Activated T-cell treated with anti-CD3 and anti-CD28 coated beads, Interleukin-2, amount 50 U/mL, for 4 hours (primary cell): ENCODE data around the gene ADAMTS17. TPM values are rescaled to one million over a fixed set of nuclear protein-coding genes. Genes with fewer than 3 reads are reported as not detected.

Source experiments
- ATAC-seq, 2 donors: fragments of 200-7000 bp; cut with Tn5 transposase; one replicate each; pipeline ENCODE4 v1.10.0; 2021
- DNase-seq: peaks from one replicate; pipeline ENCODE4 v3.0.0-alpha.2; 2020
- H3K27me3 Mint-ChIP-seq: one replicate; pipeline ENCODE4 v1.8.0; 2021; ENCODE audit warnings: low read depth, mixed read lengths
- H3K36me3 Mint-ChIP-seq: one replicate; pipeline ENCODE4 v1.8.0; 2022; ENCODE audit warnings: mixed read lengths; ENCODE audit not compliant: insufficient read depth
- H3K4me1 Mint-ChIP-seq: one replicate; pipeline ENCODE4 v1.8.0; 2021; ENCODE audit warnings: low read depth, mixed read lengths
- H3K4me3 Mint-ChIP-seq: one replicate; pipeline ENCODE4 v1.8.0; 2021; ENCODE audit warnings: mild to moderate bottlenecking, moderate library complexity, mixed read lengths
- H3K9me3 Mint-ChIP-seq: one replicate; pipeline ENCODE4 v1.8.0; 2021; ENCODE audit warnings: mixed read lengths
- total RNA-seq, 3 donors: library from RNA; stranded (reverse); gene quantifications; one replicate each; pipeline ENCODE4 v1.2.1, GENCODE V29; 2021

The ADAMTS17 gene, protein sequence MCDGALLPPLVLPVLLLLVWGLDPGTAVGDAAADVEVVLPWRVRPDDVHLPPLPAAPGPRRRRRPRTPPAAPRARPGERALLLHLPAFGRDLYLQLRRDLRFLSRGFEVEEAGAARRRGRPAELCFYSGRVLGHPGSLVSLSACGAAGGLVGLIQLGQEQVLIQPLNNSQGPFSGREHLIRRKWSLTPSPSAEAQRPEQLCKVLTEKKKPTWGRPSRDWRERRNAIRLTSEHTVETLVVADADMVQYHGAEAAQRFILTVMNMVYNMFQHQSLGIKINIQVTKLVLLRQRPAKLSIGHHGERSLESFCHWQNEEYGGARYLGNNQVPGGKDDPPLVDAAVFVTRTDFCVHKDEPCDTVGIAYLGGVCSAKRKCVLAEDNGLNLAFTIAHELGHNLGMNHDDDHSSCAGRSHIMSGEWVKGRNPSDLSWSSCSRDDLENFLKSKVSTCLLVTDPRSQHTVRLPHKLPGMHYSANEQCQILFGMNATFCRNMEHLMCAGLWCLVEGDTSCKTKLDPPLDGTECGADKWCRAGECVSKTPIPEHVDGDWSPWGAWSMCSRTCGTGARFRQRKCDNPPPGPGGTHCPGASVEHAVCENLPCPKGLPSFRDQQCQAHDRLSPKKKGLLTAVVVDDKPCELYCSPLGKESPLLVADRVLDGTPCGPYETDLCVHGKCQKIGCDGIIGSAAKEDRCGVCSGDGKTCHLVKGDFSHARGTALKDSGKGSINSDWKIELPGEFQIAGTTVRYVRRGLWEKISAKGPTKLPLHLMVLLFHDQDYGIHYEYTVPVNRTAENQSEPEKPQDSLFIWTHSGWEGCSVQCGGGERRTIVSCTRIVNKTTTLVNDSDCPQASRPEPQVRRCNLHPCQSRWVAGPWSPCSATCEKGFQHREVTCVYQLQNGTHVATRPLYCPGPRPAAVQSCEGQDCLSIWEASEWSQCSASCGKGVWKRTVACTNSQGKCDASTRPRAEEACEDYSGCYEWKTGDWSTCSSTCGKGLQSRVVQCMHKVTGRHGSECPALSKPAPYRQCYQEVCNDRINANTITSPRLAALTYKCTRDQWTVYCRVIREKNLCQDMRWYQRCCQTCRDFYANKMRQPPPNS
- total RNA-seq = 1 to 10 TPM; 2.6 to 3.9 (median 3.2) TPM

DNA sequence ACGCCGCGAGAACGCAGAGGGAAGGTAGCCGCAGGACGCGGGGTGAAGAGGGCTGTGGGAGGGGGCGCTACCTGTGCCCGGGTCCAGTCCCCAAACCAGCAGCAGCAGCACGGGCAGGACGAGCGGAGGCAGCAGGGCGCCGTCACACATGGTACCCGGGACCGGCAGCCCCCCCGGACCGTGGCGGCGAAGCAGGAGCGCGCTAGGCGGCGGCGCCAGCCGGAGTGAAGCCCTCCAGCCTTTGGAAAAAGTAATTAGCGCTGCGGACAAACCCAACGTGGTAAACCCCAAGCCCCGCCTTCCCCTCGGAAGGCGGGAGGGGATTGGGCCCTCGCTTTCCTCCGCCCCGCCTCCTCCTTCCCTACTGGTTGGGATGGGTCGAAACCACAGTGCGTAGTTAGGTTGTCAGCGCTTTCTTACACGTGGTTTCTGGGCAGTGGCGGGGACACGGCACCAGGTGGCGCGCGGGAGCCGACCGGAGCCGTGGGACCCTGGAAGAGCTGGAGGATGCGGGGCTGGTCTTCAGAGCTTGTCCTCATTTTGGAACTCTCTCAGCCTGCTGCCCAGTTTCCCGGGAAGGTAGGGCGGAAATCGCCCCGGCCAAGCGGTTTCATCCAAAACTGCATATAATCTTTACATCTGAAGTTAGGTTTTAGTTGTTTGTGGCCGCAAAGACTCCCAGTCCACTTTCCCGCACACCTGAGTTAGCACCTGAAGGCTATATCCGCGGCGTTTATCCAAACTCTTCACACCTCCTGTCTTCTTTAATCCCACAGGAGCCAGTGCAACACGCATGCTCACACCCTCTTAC, at the start of gene ADAMTS17:
Gene ADAMTS17 (minus strand): TSS at position 226 of the 811 bp plus-strand sequence. CDS start 76 bp downstream, at position 150.
- ATAC-seq (peak; percentile 96 to 98), DNase-seq (peak; percentile 94)
- Mint-ChIP-seq H3K4me1 (peaks cover 16% of the 10 kb centered on the region), H3K4me3 (peak within 1 kb of the TSS; percentile 69), H3K9me3 (no peaks in the 10 kb centered on the region), H3K27me3 (no peaks in the 10 kb centered on the region), H3K36me3 (no peaks in the 10 kb centered on the region)

DNA sequence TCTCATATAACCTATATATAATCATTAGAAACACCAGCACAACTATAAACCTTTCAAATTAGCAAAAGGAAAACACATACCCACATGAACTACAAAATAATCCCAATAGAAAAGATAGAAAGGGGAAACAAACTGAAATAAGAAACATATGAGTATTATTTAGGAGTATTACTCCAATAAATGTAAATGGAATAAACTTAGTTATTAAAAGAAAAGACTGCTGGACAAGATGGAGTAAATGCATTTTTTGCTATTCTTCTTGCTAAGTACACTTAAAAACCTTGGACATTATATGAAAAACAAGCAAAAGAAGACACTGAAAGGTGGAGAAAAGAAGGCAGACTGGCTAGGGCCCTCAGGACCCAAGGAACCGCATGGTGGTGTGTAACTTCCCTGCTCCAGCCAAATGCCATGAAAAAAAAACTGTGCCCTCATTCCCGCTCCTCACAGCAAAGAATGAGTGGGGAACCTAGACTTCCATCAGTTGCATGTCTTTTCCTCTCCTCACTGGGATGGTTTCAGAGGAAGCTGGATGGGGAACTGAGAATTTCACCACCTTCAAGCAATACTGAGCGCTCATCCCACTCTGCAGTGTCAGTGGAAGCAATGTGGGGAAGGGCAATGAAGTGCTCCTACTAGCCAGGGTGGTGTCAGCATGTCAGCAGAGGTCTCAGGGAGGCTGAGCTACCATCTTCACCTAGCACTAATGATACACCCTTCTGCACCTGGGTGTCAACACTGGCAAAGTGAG, 43.7 kb upstream of the ADAMTS17 start:
- H3K4me3 Mint-ChIP-seq = no peak overlapping the region
- ATAC-seq (no peak), DNase-seq (no peak)
- peaks cover 12% of the 10 kb centered on the region for H3K27me3 Mint-ChIP-seq
- H3K9me3 Mint-ChIP-seq = peaks cover 14% of the 10 kb centered on the region
- H3K4me1 Mint-ChIP-seq = peaks cover 2% of the 10 kb centered on the region
- H3K36me3 Mint-ChIP-seq = peaks cover 3% of the 10 kb centered on the region

GRCh38 chr15:100384108-100384410, 42.3 kb upstream of the ADAMTS17 start:
- H3K27me3 Mint-ChIP-seq = peaks cover 14% of the 10 kb centered on the region
- peaks cover 3% of the 10 kb centered on the region for H3K36me3 Mint-ChIP-seq
- no peak overlapping the region for H3K4me3 Mint-ChIP-seq
- peaks cover 14% of the 10 kb centered on the region for H3K9me3 Mint-ChIP-seq
- H3K4me1 Mint-ChIP-seq = peaks cover 2% of the 10 kb centered on the region
- DNase-seq = no peak
- ATAC-seq = no peak

- DNase-seq = no peak
- Mint-ChIP-seq H3K4me3 (no peak overlapping the region), H3K9me3 (peaks cover 14% of the 10 kb centered on the region), H3K36me3 (peaks cover 3% of the 10 kb centered on the region), H3K4me1 (peaks cover 2% of the 10 kb centered on the region), H3K27me3 (peaks cover 16% of the 10 kb centered on the region)
- ATAC-seq = no peak
These were observed 41.7 kb upstream of the ADAMTS17 start for GRCh38 chr15:100383302-100384107.

DNA sequence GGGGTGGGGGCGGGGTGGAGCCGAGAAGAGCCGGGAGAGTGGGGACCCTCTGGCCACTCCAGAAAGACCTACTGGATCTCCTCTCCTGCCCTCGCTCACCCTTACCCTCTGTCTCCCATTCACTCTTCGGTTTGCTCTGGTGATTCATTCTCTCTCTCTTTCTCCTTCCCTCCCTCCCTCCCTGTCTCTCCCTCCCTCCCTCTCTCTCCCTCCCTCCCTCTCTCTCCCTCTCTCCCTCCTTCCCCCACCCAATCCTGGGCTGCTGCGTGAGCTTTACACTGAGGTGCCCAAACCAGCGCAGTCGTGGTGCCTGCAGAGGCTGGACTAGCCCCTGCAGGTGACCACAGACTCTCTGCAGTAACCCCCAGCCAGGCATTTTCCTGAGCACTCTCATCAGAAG, 32.2 kb upstream of the ADAMTS17 start:
- Mint-ChIP-seq H3K4me3 (no peak overlapping the region), H3K27me3 (peaks cover 36% of the 10 kb centered on the region), H3K4me1 (peaks cover 4% of the 10 kb centered on the region), H3K36me3 (no peaks in the 10 kb centered on the region), H3K9me3 (peaks cover 17% of the 10 kb centered on the region)
- ATAC-seq (no peak), DNase-seq (no peak)

- H3K4me1 Mint-ChIP-seq = peaks cover 4% of the 10 kb centered on the region
- H3K36me3 Mint-ChIP-seq = no peaks in the 10 kb centered on the region
- ATAC-seq (peak; percentile 67 to 80), DNase-seq (no peak)
- peaks cover 17% of the 10 kb centered on the region for H3K9me3 Mint-ChIP-seq
- peaks cover 35% of the 10 kb centered on the region for H3K27me3 Mint-ChIP-seq
- no peak overlapping the region for H3K4me3 Mint-ChIP-seq
These were observed 31.5 kb upstream of the ADAMTS17 start for GRCh38 chr15:100373120-100373896.

GRCh38 chr15:100372739-100373119, 31.0 kb upstream of the ADAMTS17 start:
- Mint-ChIP-seq H3K36me3 (no peaks in the 10 kb centered on the region), H3K4me1 (peaks cover 4% of the 10 kb centered on the region), H3K4me3 (no peak overlapping the region), H3K9me3 (peaks cover 17% of the 10 kb centered on the region), H3K27me3 (peaks cover 38% of the 10 kb centered on the region)
- DNase-seq (no peak), ATAC-seq (peak; percentile 18 to 57)

DNA sequence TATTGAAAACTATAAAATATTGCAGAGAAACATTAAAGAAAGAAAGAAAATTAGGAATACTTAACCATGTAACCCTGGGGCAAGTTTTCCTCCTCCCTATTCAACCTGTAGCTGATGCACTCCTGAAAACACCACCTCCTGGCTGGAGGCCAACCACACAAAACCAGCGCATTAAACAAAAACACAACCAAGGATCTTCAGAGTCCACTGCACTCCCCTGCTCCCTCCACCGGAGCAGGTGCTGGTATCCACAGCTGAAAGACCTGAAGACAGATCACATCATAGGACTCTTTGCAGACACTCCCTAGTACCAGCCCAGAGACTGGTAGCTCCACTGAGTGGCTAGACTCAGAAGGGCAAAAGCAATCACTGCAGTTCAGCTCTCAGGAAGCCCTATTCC, 13.6 kb upstream of the ADAMTS17 start:
- no peak for ATAC-seq
- no peak for DNase-seq
- Mint-ChIP-seq H3K9me3 (no peaks in the 10 kb centered on the region), H3K4me3 (no peak overlapping the region), H3K4me1 (peaks cover 2% of the 10 kb centered on the region), H3K27me3 (peaks cover 45% of the 10 kb centered on the region), H3K36me3 (no peaks in the 10 kb centered on the region)

DNA sequence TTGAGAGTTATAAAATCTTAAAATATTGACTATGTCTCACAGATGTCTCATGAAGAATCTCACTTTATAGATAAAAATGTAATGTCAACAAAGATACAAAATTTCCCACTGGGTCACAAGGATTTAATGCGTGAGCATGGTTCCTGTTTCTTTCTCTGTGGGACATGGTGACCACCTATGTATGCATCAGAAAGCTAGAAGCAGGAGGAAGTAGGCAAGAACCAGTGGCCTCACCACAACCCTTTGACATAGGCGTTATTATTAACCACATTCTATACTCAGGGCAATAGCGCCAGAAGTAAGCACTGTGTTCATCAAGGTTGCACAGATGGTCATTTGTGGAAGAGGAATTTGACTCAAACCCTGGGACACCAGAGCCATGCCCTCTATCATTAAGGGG, 11.7 kb upstream of the ADAMTS17 start:
- Mint-ChIP-seq H3K9me3 (no peaks in the 10 kb centered on the region), H3K4me1 (peaks cover 2% of the 10 kb centered on the region), H3K4me3 (no peak overlapping the region), H3K27me3 (peaks cover 36% of the 10 kb centered on the region), H3K36me3 (no peaks in the 10 kb centered on the region)
- ATAC-seq = no peak
- no peak for DNase-seq

DNA sequence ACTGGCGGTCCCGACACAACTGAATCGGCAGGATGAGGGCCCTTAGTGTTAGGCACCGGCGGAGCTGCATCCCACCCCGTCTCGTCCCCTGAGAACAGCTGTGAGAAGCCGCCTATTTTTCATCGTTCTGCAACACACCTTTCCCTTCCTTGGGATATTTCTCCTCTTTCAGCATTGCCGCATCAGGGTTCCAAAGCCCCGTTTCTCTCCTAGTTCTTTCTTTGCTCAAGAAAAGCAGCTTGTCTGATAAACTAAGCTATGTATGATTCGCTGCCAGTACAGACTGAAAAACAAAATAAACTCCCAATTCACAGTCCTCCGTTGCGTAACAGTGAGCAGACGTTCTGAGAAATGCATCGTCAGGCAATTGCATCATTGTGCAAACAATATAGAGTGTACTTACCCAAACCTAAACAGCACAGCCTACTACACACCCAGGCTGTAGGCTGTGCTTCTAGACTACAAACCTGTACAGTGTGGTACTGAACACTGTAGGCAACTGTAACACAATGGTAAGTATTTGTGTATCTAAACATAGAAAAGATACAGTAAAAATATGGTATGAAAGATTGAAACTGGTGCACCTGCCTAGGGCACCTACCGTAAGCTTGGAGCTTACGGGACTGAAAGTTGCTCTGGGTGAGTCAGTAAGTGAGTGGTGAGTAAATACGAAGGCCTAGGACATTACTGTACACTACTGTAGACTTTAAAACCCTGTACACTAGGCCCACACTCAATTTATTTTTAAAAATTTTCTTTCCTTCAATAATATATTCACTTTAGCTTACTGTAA, 8.9 kb upstream of the ADAMTS17 start:
- no peaks in the 10 kb centered on the region for H3K9me3 Mint-ChIP-seq
- DNase-seq = no peak
- peaks cover 23% of the 10 kb centered on the region for H3K27me3 Mint-ChIP-seq
- H3K4me3 Mint-ChIP-seq = peak overlapping the region; percentile 88
- peaks cover 2% of the 10 kb centered on the region for H3K4me1 Mint-ChIP-seq
- ATAC-seq = peak in 1 of 2 donors; percentile 7
- no peaks in the 10 kb centered on the region for H3K36me3 Mint-ChIP-seq

- ATAC-seq (peak; percentile 96 to 98), DNase-seq (peak; percentile 82)
- peak overlapping the region; percentile 88 for H3K4me3 Mint-ChIP-seq
- H3K36me3 Mint-ChIP-seq = no peaks in the 10 kb centered on the region
- no peaks in the 10 kb centered on the region for H3K9me3 Mint-ChIP-seq
- peaks cover 2% of the 10 kb centered on the region for H3K4me1 Mint-ChIP-seq
- peaks cover 19% of the 10 kb centered on the region for H3K27me3 Mint-ChIP-seq
These were observed 8.1 kb upstream of the ADAMTS17 start for GRCh38 chr15:100349696-100350433.
